Activated gamma-delta T cell treated with Interleukin-2 at 50 U/mL for 16 hours (primary cell): ENCODE data around the gene PFKFB4.
"Not testable (repeated sequence)": the region's sequence is repeated elsewhere in the genome, so short reads cannot be mapped to it uniquely, and the experiment has no call there.

Experiments used
- DNase-seq: peaks from one replicate; pipeline ENCODE4 v3.0.0-alpha.2; 2020

PFKFB4 gene

DNA sequence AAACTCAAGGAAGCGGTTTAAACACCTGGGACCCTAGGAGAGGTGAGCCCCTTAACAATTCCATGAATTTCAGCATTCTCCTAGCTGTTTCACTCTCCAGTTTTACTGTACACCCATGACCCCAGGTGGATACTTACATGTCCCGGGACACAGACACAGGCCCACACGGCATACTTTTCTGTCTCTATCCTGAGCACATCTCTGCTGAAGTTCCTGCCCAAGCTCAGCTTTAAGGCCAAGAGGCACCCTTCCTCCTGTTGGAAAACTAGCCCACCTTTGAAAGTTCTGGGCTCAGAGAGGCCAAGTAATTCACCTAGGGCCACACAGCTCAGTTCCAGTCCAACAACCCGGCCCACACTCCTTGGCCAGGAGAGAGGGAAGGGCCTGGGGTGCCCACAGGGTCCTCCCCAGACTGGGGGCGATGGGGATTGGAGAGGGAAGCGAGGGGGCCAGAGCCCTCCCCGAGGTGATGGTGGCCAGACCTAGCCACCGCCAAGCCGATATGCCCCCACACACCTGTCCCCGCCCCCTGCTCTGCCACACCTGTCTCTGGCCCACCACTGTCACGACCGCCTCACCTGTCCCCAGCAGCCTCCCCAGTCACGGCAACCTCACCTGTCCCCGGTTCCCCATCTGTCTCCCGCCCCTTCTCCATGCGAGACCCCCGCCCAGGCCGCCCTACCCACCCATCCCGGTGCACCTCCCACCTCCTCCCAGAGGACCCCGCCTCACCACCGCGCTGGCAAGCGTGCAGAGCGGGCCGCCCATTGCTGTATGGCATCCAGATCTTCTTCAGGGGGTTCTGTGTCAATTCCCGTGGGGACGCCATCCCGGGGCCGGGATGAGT, 431 bp downstream of the PFKFB4 start:
- DNase-seq, result no peak

DNA sequence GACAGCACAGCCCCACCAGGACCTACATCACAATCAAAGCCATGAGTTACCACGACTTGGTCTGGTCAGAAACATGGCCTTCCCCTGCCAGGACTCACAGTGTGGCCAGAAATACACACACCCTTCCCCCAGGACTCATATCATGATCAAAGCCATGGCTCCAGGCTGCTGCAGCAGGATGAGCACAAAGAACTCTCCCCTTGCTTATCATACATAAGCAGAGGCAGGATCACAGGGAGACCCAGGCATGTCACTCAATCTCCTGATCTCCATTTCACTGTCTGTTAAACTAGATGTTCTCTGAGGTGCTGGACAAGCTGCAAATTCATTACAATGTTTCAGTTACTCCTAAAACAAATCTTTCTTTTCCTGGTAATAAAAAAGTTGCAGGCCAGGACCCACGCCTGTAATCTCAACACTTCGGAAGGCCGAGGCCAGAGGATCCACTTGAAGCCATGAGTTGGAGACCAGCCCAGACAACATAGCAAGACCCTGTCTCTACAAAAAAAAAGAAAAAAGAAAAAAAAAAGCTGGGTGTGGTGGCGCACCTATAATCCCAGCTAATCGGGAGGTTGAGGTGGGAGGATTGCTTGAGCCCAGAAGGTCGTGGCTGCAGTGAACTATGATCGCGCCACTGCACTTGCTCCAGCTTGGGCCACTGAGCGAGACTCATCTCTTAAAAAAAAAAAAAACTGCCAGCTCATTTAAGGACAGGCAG, 1.2 kb downstream of the PFKFB4 start:
- no peak for DNase-seq

DNA sequence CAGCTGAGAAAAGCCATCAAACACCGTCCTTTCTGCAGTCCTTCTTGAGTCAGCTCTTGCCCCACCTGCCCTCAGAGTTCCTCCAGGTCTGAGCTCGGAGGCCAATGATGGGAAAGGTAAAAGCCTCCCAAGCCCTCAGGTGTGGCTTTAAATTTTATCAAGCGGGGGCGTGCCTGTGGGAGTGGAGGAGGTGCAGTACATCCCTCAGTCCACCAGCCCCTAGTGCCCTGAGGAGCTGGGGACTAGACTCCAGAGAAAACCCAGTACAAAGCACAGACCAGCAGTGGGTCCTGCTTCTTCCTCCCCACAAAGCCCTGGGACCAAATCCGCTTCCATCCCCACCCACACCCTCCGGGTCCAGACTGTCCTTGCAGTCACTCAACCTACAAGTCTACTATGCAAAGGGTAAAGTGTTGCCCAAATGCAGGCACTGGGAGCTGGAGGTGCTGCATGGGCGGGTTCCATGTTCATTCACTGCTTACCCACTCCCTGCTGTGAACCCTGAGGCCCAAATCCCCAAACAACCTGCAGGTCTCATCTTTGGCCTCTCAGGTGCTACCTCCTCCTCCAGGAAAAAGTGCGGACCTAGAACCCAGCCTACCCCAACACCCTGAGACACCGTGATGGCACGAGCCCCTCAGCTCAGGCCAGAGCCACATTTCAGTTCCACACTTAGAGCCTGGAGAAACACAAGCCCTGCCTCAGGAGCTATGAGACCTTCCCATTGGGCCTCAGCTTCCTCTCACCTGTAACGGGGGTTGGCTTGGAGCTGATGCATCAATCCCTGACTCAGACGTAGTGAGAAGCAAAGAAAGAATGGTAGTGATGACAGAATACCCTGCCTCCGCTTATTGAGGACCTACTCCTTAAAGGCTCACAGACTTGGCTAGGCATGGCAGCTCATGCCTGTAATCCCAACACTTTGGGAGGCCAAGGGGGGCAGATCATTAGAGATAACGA, 2.4 kb downstream of the PFKFB4 start:
- no peak for DNase-seq

DNA sequence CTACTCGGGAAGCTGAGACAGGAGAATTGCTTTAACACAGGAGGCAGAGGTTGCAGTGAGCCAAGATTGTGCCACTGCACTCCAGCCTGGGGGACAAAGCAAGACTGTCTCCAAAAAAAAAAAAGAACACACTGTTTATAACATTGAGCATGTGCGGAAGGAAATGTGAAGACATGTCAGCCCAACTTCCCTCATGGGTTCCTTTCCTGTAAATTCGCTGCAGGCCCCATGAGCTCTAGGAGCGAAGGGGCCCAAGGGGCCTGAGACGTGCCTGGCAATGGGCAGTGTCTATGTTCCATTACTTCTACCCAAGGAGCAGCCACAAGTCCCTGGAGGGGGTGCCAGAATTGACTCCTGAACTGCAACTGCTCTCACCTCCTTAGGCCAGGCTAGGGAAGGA, 3.2 kb downstream of the PFKFB4 start:
- DNase-seq, result no peak

DNA sequence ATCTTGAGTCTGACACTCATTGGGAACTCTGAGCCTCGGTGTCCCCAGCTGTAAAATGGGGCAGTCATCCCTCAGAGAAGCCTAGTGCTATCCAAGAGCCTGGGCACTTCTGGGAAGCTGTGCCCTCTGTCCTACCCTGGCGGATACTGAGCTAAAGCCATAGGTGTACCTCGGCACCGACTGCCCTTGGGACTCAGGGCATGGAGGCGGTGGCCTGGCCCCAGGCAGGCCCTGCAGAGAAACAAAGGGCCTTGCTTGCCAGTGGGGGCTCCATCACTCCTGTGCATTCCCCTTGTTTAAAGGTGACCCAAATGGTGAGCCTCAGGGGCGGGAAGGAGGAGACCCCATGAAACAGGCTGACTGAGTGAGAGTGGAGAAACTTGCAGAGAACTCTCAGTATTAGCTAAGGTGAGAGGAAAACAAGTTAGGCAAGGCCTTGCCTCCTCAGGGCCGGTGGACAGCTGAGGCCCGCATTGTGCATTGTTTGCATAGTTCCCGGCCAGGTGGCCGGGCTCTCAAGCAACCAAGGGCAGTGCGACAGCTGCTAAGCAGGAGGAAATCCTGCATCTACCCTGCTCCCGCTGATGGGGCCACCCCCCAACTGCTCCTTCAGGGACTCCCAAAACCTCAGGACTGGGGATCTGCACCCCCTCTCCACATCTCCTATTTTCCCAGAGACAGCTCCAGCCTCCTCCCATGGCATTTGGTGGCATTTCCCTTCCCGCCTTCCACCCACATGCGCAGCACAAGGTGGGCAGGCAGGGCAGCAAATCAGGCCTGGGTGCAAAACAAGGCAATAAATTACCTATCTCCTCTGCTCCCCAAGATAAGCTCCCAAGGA, 4.3 kb downstream of the PFKFB4 start:
- no peak for DNase-seq

DNA sequence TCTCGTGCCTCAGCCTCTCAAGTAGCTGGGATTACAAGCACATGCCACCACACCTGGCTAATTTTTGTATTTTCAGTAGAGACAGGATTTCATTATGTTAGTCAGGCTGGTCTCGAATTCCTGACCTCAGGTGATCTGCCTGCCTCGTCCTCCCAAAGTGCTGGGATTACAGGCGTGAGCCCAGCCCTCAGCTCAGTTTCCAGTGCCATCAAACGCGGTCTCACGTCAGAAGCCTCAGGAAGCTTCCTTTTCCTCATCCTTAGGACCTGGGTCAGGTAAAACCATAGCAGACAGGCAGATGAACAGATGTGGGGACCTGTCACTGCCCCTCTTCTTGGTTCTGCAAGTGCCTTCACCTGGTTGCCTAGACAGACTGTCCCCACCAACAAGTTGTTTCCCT, 5.0 kb downstream of the PFKFB4 start:
- not testable (repeated sequence) for DNase-seq

DNA sequence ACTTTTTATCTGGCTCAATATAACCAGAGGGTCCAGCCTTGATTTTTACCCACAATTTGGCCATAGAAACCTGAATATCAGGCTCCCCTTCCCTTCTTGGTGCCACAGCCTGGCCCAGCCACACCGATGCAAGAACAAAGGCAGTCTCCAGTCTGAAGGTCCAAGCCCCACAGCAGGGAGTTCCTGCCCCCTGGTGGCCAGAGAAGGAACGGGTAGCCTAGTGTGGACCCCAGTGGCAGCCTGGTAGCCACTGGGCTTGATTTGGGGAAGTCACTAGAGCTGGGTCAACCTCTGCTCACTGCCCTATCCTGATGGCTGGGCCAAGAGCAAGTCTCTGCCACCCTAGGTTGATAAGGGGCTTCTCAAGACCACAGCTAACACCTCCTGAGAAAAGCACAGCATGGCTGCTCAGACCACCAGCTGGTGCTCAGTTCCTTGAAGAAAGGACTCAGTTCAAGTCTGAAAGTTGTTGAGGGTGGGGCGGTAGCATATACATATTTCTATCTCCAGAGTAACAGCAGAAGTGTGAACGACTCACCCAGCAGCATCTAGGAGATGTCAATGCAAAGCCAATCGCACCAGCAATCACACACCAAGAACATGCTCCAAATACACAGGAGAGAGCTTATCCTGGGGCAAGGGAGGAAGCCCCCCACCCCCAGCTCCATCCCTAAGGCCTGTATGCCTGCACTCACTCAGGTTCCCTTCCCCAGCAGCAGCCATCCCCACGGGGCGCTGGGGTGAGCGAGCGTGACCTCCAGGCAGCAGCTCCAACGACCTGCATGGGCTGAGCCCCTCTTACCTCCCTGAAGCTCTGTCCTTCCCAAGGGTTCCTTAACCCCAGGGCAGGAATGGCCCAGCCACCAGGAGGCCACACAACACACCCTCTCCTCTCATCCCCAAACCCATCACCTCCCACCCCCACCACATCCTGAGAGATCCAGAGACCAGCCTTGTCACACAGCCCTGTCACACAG, 7.6 kb downstream of the PFKFB4 start:
- DNase-seq, result peak; percentile 87

DNA sequence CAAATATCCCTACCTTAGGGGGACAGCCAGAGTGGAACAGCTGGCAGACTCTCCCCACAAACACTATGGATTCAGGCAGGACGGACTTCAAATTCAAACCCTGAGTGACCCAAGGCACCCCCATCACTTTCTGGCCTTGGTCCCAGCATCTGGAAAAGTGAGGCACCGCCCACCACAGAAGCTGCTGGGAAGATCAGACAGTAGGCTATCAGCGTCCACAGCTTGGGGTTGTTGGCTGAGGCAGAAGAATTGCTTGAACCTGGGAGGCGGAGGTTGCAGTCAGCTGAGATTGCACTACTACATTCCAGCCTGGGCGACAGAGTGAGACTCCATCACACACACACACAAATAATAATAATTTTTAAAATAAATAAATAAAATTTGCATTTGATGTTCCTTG, 8.5 kb downstream of the PFKFB4 start:
- DNase-seq, result no peak

DNA sequence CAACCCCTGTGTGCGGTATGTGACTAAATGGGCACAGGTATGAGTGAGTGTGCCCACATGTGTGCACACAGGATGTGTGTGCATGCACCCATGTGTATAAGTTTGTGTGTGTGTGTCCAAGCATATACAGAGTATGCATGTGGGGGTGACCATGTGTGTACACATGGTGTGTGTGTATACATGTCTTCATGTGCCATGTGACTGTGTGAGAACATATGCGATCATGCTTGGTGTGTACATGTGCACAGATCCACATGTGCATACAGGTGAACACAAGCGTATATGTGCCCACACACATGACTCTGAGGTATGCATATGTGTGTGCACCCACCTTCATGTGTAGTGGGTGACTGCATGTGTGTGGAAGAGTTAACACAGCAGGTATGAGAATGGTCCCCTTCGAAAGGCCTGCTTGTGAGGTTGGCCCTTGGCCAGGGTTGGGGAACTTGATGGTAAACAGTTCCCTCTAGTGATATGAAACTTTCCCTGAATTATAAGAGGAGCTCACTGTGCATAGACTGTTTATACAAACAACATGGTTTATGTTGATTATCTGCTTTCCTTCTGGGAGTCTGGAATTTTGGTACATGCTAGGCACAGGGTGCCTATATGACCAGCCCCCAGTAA, 10.3 kb downstream of the PFKFB4 start:
- no peak for DNase-seq

DNA sequence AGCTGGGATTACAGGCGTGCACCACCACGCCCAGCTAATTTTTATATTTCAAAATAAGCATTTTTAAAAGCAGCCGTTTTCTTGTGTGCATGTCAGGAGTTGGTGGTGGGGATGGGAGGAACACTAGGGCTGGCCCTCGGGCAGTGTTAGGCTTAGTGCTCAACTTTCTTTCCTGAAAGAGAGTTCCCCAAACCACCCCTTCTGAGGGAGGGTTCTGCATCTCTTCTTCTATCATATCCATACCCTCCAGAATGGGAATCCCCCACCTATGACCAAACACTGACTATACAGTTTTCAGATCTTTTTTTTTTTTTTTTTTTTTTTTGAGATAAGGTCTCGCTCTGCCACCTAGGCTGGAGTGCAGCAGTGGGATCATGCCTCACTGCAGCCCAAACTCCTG, 12.5 kb downstream of the PFKFB4 start:
- no peak for DNase-seq

DNA sequence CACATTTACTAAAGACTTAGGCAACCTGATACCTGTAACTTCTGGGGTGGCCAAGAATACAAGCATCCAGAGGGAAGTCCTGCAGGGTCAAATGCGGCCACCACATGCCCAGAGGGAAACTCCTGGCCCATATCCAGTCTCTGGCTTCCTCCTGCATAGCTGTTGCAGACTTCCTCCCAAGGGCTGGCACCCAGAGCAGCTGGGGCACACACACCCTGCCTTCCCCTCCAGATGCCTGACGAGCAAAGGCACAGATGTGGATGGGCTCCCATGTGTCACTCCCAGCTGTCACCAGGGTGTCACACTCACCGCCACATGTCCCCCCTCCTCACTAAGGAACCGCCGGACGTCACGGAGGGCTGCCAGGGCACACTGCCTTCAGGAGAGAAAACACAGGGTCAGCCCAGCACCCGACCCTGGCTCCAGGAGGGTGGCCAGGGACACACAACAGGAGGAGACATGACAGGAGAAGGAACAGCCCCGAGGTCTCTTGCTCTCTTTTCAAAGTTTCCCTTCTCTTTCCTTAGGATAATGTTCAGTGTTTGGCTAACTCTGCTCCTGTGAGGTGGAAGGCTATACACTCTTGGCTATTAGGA, 13.2 kb downstream of the PFKFB4 start:
- no peak for DNase-seq

DNA sequence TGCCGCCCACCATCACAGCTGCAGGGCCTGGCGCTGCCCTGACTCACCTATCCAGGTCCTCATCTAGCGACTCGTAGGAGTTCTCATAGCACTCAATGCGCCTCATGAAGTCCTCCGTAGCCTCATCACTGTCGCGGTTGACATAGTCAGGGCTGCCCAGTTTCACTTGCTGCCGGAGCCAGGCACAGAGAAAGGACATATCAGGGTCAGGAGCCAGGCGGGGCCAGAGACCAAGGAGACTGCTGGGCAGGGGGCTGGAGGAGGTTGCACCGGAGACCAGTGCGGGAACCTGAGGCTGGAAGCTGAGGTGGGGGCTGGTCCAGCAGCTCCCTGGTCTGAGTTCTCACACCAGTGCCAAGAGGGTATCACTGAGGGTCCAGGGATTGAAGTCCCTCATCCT, 18.2 kb downstream of the PFKFB4 start:
- no peak for DNase-seq

DNA sequence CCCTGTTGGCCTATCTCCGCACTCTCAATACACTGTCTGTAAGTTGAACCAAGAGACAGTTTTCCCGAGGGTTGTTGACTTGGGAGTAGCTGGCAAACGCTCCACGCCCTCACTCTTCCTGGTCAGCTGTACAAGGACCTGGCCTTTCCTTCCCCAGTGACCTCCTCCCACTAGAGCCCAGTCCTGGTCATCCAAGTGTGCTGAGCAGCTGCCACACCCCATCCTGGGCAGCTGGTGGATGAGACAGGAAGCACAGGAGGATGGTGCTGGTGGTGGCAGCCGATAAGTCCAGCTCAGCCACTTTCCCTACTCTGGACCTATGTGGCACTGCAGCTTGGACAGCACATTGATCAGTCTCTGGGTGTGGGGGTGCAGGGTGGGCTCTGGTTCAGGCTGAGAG, 19.8 kb downstream of the PFKFB4 start:
- DNase-seq, result no peak

DNA sequence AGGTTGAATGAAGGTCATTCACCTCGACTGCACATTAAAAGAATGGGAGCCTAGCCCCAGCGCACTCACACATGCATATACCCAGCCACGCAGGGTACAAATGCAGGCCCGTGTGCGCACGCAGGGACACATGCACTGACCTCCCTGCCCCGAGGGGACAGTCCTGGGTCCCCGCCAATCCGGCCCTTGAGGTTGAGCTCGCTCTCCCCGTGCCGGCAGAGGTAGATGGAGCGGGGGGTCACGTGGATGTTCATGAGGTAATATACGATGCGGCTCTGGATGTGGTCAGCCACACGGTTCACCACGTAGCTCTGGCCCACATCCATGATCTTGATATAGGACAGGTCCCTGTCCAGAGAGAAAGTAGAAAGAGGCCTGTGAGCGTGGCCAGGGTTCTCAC, 20.5 kb downstream of the PFKFB4 start:
- DNase-seq, result no peak

DNA sequence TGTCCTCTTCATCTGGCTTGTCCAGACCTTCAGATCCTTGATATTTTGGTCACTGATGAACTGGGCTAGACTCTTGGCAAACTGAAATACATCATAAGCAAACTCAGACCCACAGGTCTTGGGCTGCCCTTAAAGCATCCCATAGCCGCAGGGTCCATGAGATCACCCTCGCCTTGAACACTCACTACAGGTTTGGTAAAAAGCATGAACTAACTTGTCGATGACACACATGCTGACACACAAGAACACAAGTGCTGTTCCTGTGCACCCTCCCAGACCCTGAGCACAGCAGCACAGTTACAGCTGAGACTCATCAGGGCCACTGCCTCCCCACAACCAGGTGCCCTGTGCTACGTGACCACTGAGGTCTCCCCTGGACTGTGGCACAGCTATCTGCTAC, 21.0 kb downstream of the PFKFB4 start:
- no peak for DNase-seq

DNA sequence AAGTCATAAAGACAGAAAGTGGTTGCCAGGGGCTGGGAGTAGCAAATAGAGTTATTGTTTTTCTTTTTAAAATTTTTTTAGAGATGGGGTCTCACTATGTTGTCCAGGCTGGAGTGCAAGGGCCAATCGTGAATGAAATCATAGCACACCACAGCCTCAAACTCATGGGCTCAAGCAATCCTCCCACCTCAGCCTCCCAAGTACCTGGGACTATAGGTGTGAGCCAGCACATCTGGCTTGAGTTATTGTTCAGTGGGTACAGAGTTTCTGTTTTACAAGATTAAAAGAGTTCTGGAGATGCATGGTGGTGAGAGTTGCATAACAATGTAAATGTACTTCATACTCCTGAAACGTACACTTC, 23.6 kb downstream of the PFKFB4 start:
- DNase-seq, result no peak

DNA sequence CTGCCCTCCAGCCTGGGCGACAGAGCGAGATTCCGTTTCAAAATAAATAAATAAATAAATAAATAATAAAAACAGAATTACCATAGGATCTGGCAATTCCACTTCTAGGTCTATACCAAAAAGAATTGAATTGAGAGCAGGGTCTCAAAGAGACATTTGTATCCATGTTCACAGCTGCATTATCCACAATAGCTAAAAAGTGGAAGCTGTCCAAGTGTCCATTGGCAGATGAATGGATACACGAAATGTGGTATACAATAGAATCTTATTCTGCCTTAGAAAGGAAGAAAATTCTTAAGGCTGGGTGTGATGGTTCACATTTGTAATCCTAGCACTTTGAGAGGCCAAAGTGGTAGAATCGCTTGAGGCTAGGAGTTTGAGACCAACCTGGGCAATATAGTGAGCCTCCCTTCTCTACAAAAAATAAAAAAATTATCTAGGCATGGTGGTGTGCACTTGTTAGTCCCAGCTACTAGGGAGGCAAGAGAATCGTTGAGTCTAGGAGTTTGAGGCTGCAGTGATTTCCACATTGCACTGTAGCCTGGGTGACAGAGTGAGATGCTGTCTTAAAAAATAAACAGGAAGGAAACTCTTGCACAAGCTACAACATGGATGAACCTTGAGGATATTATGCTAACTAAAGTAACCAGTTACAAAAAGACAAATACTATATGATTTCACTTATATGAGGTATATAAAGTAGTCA, 24.2 kb downstream of the PFKFB4 start:
- DNase-seq, result no peak

DNA sequence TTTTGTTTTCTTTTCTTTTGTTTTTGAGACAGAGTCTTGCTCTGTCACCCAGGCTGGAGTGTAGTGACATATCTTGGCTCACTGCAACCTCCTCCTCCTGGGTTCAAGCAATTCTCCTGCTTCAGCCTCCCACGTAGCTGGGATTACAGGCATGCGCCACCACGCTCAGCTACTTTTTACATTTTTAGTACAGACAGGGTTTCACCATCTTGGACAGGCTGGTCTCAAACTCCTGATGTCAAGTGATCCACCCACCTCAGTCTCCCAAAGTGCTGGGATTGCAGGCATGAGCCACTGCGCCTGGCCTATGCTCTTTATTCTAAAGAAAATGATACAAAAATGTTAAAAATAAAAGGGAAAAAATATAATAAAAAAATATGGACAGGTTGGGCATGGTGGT, 25.9 kb downstream of the PFKFB4 start:
- DNase-seq, result not testable (repeated sequence)

DNA sequence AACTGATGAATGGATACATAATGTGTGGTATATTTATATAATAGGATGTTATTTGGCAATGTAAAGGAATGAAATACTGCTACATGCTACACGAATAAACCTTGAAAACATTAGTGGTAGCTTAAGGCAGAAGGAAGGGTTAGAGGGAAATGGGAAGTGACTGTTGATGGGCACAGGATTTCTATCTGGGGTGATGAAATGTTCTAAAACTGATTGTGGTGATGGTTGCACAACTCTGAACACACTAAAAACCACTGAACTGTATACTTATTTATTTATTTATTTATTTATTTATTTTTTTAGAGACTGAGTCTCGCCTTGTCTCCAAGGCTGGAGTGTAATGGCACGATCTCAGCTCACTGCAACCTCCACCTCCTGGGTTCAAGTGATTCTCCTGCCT, 27.8 kb downstream of the PFKFB4 start:
- no peak for DNase-seq

DNA sequence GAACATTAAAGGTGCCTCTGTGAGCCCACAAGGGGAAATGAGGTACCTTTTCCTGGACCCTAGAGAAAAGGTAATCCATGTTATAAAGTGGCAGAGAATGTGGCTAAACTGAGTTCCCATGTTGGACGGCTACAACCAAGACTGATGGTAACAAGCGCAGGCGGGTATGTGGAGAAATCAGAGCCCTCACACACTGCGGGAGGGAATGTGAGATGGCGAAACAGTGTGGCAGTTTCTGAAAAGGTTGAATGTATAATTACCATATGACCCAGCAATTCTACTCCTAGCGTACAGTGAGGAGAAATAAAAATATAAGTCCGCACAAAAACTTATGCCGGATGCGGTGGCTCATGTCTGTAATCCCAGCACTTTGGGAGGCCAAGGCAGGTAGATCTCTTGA, 28.6 kb downstream of the PFKFB4 start:
- DNase-seq, result no peak
